Transverse colon (tissue), 4 donors: Measurements from ENCODE around the gene TLR5.

Experiments used
- CTCF ChIP-seq, 5 experiments: fragments of 200-600 bp in 3 of 5; fragments of 450-650 bp in 2 of 5; sonication (generic) in 3 of 5; IDR thresholded peaks; 1 replicate in 2 of 5; 2 replicates in 3 of 5; pipeline ENCODE4 v1.5.1; 2016 to 2017; ENCODE audit warnings: antibody characterized with exemption in 5 of 5, inconsistent platforms in 3 of 5, mild to moderate bottlenecking in 2 of 5, moderate library complexity in 1 of 5
- POLR2A ChIP-seq: fragments of 450-650 bp; IDR thresholded peaks from one replicate; pipeline ENCODE4 v1.6.1; 2016; ENCODE audit warnings: antibody characterized with exemption, mild to moderate bottlenecking, moderate library complexity
- POLR2AphosphoS5 ChIP-seq, 3 donors: sonication (generic); formaldehyde crosslinking; IDR thresholded peaks; one replicate each; pipeline ENCODE4 v1.6.1; 2016; ENCODE audit warnings: antibody characterized with exemption in 3 of 3

DNA sequence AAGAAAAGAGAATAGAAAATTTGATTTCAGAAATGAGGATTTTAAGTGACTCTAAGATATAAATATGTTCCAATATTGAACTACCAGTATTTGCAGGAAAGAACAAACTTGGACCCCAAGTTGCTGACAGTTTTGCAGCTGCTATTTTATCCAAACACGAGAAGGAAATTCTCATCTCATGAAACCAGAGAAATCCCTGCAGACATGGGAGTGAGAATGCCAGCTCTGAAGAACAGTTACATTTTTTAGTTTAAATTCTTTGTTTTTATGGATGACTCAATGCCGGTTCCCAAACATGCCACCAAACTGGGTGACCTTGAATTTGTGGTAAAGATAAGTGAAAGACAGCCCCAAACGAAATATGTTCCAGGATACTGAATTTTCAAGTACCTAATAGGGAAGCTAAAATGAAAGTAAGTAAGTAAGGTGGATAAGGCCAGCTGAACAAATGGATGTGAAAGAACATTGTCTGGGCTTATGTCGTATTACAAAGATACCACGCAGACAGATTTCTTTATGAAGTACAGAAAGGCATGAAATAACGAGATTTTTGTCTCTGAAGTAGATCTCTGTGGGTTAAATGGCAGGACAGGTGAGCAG lies 19.9 kb downstream of the TLR5 start:
- no peak for TF ChIP-seq POLR2AphosphoS5 (IDR thresholded peaks at IDR 0.05)
- TF ChIP-seq CTCF (IDR thresholded peaks at IDR 0.05): no peak
- TF ChIP-seq POLR2A: no peak
